ENCODE data around the gene AGRN. TPM values are rescaled to one million over a fixed set of nuclear protein-coding genes. Genes with fewer than 3 reads are reported as not detected.

Gene AGRN
- total RNA-seq, 1 experiment from 2014 or later = 175 TPM

- no peak overlapping the region for H3K23ac ChIP-seq (ENCODE audit: insufficient read length, low read depth, low read length)
- H4K5ac ChIP-seq (ENCODE audit: insufficient read length, low read depth, low read length) = no peak overlapping the region
- H2AFZ ChIP-seq (ENCODE audit: low read length) = no peak overlapping the region
- H2BK12ac ChIP-seq (ENCODE audit: insufficient read length, low read depth, low read length) = no peak overlapping the region
- peak; percentile 30; the same call in 1 of the 3 replicates for TF ChIP-seq CTCF (conservative IDR thresholded peaks at IDR 0.05)
- Mint-ChIP-seq H3K4me1 (peaks cover 5 to 12% of the 10 kb centered on the region in 2 experiments), H3K9me3 (no peaks in the 10 kb centered on the region), H3K36me3 (ENCODE audit: insufficient read depth in 1 of 3, low read depth in 3 of 3) (no peaks in the 10 kb centered on the region), H3K27me3 (ENCODE audit: low read depth) (peaks cover 79% of the 10 kb centered on the region), H3K4me3 (peak overlapping the region; percentile 36 to 71), H3K27ac (no peak overlapping the region; a peak in 1 of 7 replicates)
- H3K27ac ChIP-seq (ENCODE audit: insufficient read length, low read depth, low read length) = no peak overlapping the region
- H3K14ac ChIP-seq (ENCODE audit: insufficient read depth, low read length) = no peak overlapping the region
- no peaks in the 10 kb centered on the region for H3K79me1 ChIP-seq (ENCODE audit: insufficient read depth, low read depth, low read length, poor library complexity, severe bottlenecking)
- peak; percentile 55 for DNase-seq
- H3K79me2 ChIP-seq (ENCODE audit: insufficient read depth, low read length) = no peaks in the 10 kb centered on the region
- no peak overlapping the region for H2BK120ac ChIP-seq (ENCODE audit: low read depth, low read length, poor library complexity, severe bottlenecking)
- WGBS (ENCODE audit: extremely low coverage, insufficient read length, low lambda C conversion rate) = no CpG with 5 or more reads among the region's 75 CpGs
- peaks cover 38% of the 10 kb centered on the region; the same call in 1 of the 2 replicates for H3K27me3 ChIP-seq (ENCODE audit: insufficient read depth, low read length)
- no peak overlapping the region for H3K18ac ChIP-seq (ENCODE audit: insufficient read length, low read depth, low read length)
- no peak overlapping the region for H3K56ac ChIP-seq (ENCODE audit: insufficient read length, low read depth, low read length)
- H4K8ac ChIP-seq (replicated peaks; ENCODE audit: insufficient read length, low read depth, low read length) = no peak overlapping the region
- no peak overlapping the region for H3K4ac ChIP-seq (ENCODE audit: low read depth, low read length)
- H3K4me2 ChIP-seq (ENCODE audit: insufficient read depth, insufficient read length, low read length) = peak overlapping the region; percentile 9
- H2AK5ac ChIP-seq (ENCODE audit: insufficient read length, low read length) = no peak overlapping the region
- H4K20me1 ChIP-seq (ENCODE audit: control insufficient read depth, insufficient read depth, insufficient read length) = no peaks in the 10 kb centered on the region
- 0 out of 2 replicates have a peak, but pooled peaks cover 1% of the 10 kb centered on the region for H3K4me1 ChIP-seq (ENCODE audit: insufficient read depth, low read length)
- H4K91ac ChIP-seq (ENCODE audit: insufficient read length, low read depth, low read length) = no peak overlapping the region
- no peak overlapping the region for H2BK20ac ChIP-seq (ENCODE audit: low read depth, low read length, poor library complexity, severe bottlenecking)
- H3K9ac ChIP-seq (ENCODE audit: extremely low read depth, insufficient read length, low read length) = no peak overlapping the region
- H3K23me2 ChIP-seq (ENCODE audit: insufficient read length, low read depth, low read length, poor library complexity, severe bottlenecking) = peaks cover 20% of the 10 kb centered on the region
- H2BK5ac ChIP-seq (ENCODE audit: insufficient read length, low read length) = no peak overlapping the region
- H3T11ph ChIP-seq (ENCODE audit: low read length) = no peak overlapping the region
- H3K9me3 ChIP-seq (ENCODE audit: control insufficient read depth, low read depth, low read length) = no peaks in the 10 kb centered on the region
- H2BK15ac ChIP-seq (ENCODE audit: low read depth, low read length) = no peak overlapping the region; the same call in 1 of the 2 replicates
Observed at GRCh38 chr1:997993-998744, 21.8 kb upstream of the AGRN start.

Data from H9 (cell line).